HL-60 (cell line): ENCODE data around the gene FIGNL2.

ENCODE experiments used
- CTCF ChIP-seq: IDR thresholded peaks from one replicate; pipeline ENCODE4 v1.5.1; 2011; ENCODE audit warnings: low read length, control low read depth, inconsistent platforms; ENCODE audit not compliant: insufficient read depth
- GABPA ChIP-seq: IDR thresholded peaks from 2 replicates; pipeline ENCODE4 v1.6.1; 2012; ENCODE audit warnings: low read depth
- POLR2AphosphoS5 ChIP-seq: IDR thresholded peaks from 2 replicates; pipeline ENCODE4 v1.6.1; 2012; ENCODE audit warnings: low read depth
- REST ChIP-seq: IDR thresholded peaks from 2 replicates; pipeline ENCODE4 v1.6.1; 2012; ENCODE audit warnings: low read depth; ENCODE audit not compliant: insufficient replicate concordance
- SPI1 ChIP-seq: IDR thresholded peaks from 2 replicates; pipeline ENCODE4 v1.6.1; 2012; ENCODE audit warnings: low read depth, mild to moderate bottlenecking, borderline replicate concordance

DNA sequence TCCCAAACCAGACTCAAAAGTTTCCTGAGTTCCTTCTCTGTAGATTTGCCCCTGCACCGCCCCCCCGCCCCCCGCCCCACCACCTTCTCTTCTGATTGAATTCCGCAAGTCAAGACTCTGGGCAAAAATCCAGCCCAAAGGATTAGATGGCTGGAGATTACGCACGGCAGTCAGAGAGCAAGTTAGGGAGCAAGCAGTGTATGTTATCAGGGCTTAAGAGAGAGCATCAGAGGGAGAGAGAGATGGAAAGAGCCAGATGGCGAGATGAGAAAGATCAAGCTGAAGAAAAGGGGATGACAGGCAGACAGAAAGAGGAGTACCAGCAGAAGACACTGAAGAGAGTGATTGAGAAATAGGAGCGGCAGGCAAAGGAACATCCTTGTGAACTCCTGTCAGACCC is 25.5 kb upstream of the FIGNL2 start:
- no peak for TF ChIP-seq CTCF
- TF ChIP-seq POLR2AphosphoS5: no peak
- TF ChIP-seq GABPA: no peak
- no peak for TF ChIP-seq REST
- no peak for TF ChIP-seq SPI1
